H1 (cell line): ENCODE results near the gene SORBS1. TPM values are rescaled to one million over a fixed set of nuclear protein-coding genes. Genes with fewer than 3 reads are reported as not detected.

Experiments
- CTCF ChIA-PET: fragments of 300-600 bp; sonication (Branson Sonifier 250); formaldehyde crosslinking; loops from one replicate; lab custom pipeline; 2021; ENCODE audit not compliant: partially characterized antibody; lab: Charles Lee
- POLR2A ChIA-PET: fragments of 300-600 bp; sonication (Branson Sonifier 250); formaldehyde crosslinking; loops from one replicate; lab custom pipeline; 2021; ENCODE audit warnings: inconsistent platforms; ENCODE audit not compliant: partially characterized antibody; lab: Charles Lee
- DNase-seq, 2 experiments: peaks; one replicate each; pipeline versions ENCODE4 v3.0.0 to v3.0.0-alpha.2; 2010 to 2022; ENCODE audit warnings: low spot score in 2 of 2, low read depth in 1 of 2, mixed read lengths in 1 of 2
- FAIRE-seq: peaks from 2 replicates; lab custom pipeline; 2011; peaks lifted over from hg19 to GRCh38; lab: Jason Lieb, UNC
- H2AFZ ChIP-seq: 2 replicates; pipeline ENCODE4 v1.8.1; 2012; ENCODE audit warnings: low read length, inconsistent platforms
- H2AK5ac ChIP-seq: 2 replicates; pipeline ENCODE4 v1.6.1; 2013; ENCODE audit warnings: low read depth, low read length
- H2BK120ac ChIP-seq: replicated peaks from 2 replicates; pipeline ENCODE3; 2013; ENCODE audit warnings: low read depth, low read length, inconsistent platforms
- H2BK12ac ChIP-seq: 2 replicates; pipeline ENCODE4 v1.6.1; 2013; ENCODE audit warnings: low read depth, low read length
- H2BK15ac ChIP-seq: 2 replicates; pipeline ENCODE4 v1.6.1; 2013; ENCODE audit warnings: low read length
- H2BK20ac ChIP-seq: 2 replicates; pipeline ENCODE4 v1.6.1; 2013; ENCODE audit warnings: low read length
- H2BK5ac ChIP-seq: 2 replicates; pipeline ENCODE4 v1.6.1; 2013; ENCODE audit warnings: low read depth, low read length
- H3K14ac ChIP-seq: 2 replicates; pipeline ENCODE4 v1.6.1; 2013; ENCODE audit warnings: inconsistent platforms; ENCODE audit not compliant: insufficient read length
- H3K18ac ChIP-seq: 2 replicates; pipeline ENCODE4 v1.6.1; 2013; ENCODE audit warnings: low read length; ENCODE audit errors: extremely low read depth
- H3K23ac ChIP-seq: 2 replicates; pipeline ENCODE4 v1.6.1; 2013; ENCODE audit warnings: inconsistent platforms; ENCODE audit not compliant: insufficient read length
- H3K23me2 ChIP-seq: 2 replicates; pipeline ENCODE4 v1.6.1; 2013; ENCODE audit warnings: low read depth, low read length
- H3K27ac ChIP-seq: 2 replicates; pipeline ENCODE4 v1.6.1; 2011; ENCODE audit warnings: low read depth, low read length, inconsistent platforms
- H3K27me3 ChIP-seq, 4 experiments: replicated peaks in 1 of 4; 1 replicate in 1 of 4; 2 replicates in 3 of 4; pipeline versions ENCODE4 v1.6.1 to v1.8.1; 2011 to 2013; ENCODE audit warnings: low read length in 3 of 4, mild to moderate bottlenecking in 3 of 4, inconsistent platforms in 2 of 4, mixed read lengths in 2 of 4, moderate library complexity in 1 of 4; ENCODE audit not compliant: control insufficient read depth in 3 of 4, insufficient read depth in 3 of 4; ENCODE audit errors: extremely low read depth in 1 of 4
- H3K36me3 ChIP-seq, 4 experiments: 2 replicates each; pipeline versions ENCODE4 v1.6.1 to v1.8.1; 2011 to 2013; ENCODE audit warnings: mild to moderate bottlenecking in 4 of 4, low read length in 3 of 4, moderate library complexity in 2 of 4, control low read depth in 1 of 4, inconsistent platforms in 1 of 4; ENCODE audit not compliant: insufficient read depth in 4 of 4, control insufficient read depth in 2 of 4
- H3K4ac ChIP-seq: replicated peaks from 2 replicates; pipeline ENCODE3; 2013; ENCODE audit warnings: low read length, low read depth, mixed read lengths, inconsistent platforms; ENCODE audit not compliant: insufficient read length
- H3K4me1 ChIP-seq, 4 experiments: replicated peaks in 1 of 4; 1 replicate in 1 of 4; 2 replicates in 3 of 4; pipeline versions ENCODE4 v1.6.1 to v1.8.1; 2011 to 2013; ENCODE audit warnings: low read length in 3 of 4, inconsistent platforms in 2 of 4, mixed read lengths in 1 of 4; ENCODE audit not compliant: insufficient read depth in 4 of 4, control insufficient read depth in 3 of 4
- H3K4me2 ChIP-seq, 2 experiments: 2 replicates each; pipeline versions ENCODE4 v1.6.1 to v1.8.1; 2011 to 2013; ENCODE audit warnings: low read depth in 2 of 2, low read length in 2 of 2, control low read depth in 1 of 2, inconsistent platforms in 1 of 2, mild to moderate bottlenecking in 1 of 2; ENCODE audit not compliant: insufficient read depth in 1 of 2
- H3K4me3 ChIP-seq, 4 experiments: fragments of 200-600, 300-600 bp in 1 of 4; sonication (generic), shearing (Covaris generic), sonication (Bioruptor Twin) in 1 of 4; 2 replicates each; pipeline versions ENCODE4 v1.5.1 to v1.8.1; 2011 to 2016; ENCODE audit warnings: low read length in 4 of 4, low read depth in 3 of 4, control low read depth in 2 of 4, inconsistent platforms in 2 of 4, mild to moderate bottlenecking in 2 of 4, mixed read lengths in 1 of 4, moderate library complexity in 1 of 4; ENCODE audit not compliant: insufficient read depth in 2 of 4; ENCODE audit errors: extremely low read depth in 1 of 4
- H3K56ac ChIP-seq: replicated peaks from 2 replicates; pipeline ENCODE3; 2013; ENCODE audit warnings: low read depth, mild to moderate bottlenecking, mixed read lengths, low read length, inconsistent platforms; ENCODE audit not compliant: insufficient read length
- H3K79me1 ChIP-seq: 2 replicates; pipeline ENCODE4 v1.6.1; 2013; ENCODE audit warnings: low read depth, low read length, control low read depth
- H3K79me2 ChIP-seq, 2 experiments: 2 replicates each; pipeline versions ENCODE4 v1.6.1 to v1.8.1; 2012 to 2013; ENCODE audit warnings: low read length in 2 of 2, mild to moderate bottlenecking in 2 of 2, inconsistent platforms in 1 of 2; ENCODE audit not compliant: insufficient read depth in 2 of 2, control insufficient read depth in 1 of 2
- H3K9ac ChIP-seq, 4 experiments: replicated peaks in 1 of 4; 1 replicate in 1 of 4; 2 replicates in 3 of 4; pipeline versions ENCODE4 v1.6.1 to v1.8.1; 2011 to 2013; ENCODE audit warnings: low read depth in 3 of 4, low read length in 3 of 4, control low read depth in 2 of 4, mild to moderate bottlenecking in 2 of 4, moderate library complexity in 2 of 4, inconsistent platforms in 1 of 4; ENCODE audit errors: extremely low read depth in 1 of 4
- H3K9me3 ChIP-seq, 2 experiments: 2 replicates each; pipeline versions ENCODE4 v1.6.1 to v1.8.1; 2012 to 2013; ENCODE audit warnings: mild to moderate bottlenecking in 2 of 2, moderate library complexity in 2 of 2, control low read depth in 1 of 2, inconsistent platforms in 1 of 2, low read depth in 1 of 2, low read length in 1 of 2, mixed read lengths in 1 of 2; ENCODE audit not compliant: insufficient read depth in 2 of 2
- H4K20me1 ChIP-seq, 2 experiments: replicated peaks in 1 of 2; 2 replicates each; pipeline versions ENCODE3 to v1.8.1; 2011 to 2013; ENCODE audit warnings: inconsistent platforms in 2 of 2, low read length in 2 of 2, mild to moderate bottlenecking in 1 of 2; ENCODE audit not compliant: insufficient read depth in 2 of 2, control insufficient read depth in 1 of 2
- H4K5ac ChIP-seq: 2 replicates; pipeline ENCODE4 v1.6.1; 2013; ENCODE audit warnings: low read length, low read depth, mixed read lengths, inconsistent platforms; ENCODE audit not compliant: insufficient read length
- H4K8ac ChIP-seq: 2 replicates; pipeline ENCODE4 v1.8.0; 2013; ENCODE audit warnings: mild to moderate bottlenecking, moderate library complexity, low read length, inconsistent platforms; ENCODE audit not compliant: insufficient read depth; ENCODE audit errors: extremely low read depth
- H4K91ac ChIP-seq: replicated peaks from 2 replicates; pipeline ENCODE3; 2013; ENCODE audit warnings: low read length, mixed read lengths, inconsistent platforms; ENCODE audit not compliant: insufficient read length
- MAFK ChIP-seq: IDR thresholded peaks from 2 replicates; pipeline ENCODE4 v1.6.1; 2012; ENCODE audit warnings: low read depth, mild to moderate bottlenecking, improper control_type of control experiment, low read length
- POU5F1 ChIP-seq: IDR thresholded peaks from 2 replicates; pipeline ENCODE4 v1.6.1; 2011; ENCODE audit warnings: low read depth, mild to moderate bottlenecking, low read length, moderate library complexity
- ZNF274 ChIP-seq: IDR thresholded peaks from 2 replicates; pipeline ENCODE4 v1.7.0; 2012; ENCODE audit warnings: low read length, borderline replicate concordance; ENCODE audit errors: extremely low read depth
- WGBS, 2 experiments: shearing (Covaris generic) in 1 of 2; methylation state at CpG; one replicate each; pipeline versions ENCODE4 v1.1.6 to v1.1.7; 2013 to 2015; ENCODE audit warnings: low lambda C conversion rate in 2 of 2, mixed read lengths in 2 of 2, inconsistent platforms in 1 of 2, low coverage in 1 of 2, missing lambda C conversion rate in 1 of 2; ENCODE audit not compliant: insufficient replicate concordance in 2 of 2, insufficient coverage in 1 of 2, insufficient read length in 1 of 2; ENCODE audit errors: extremely low coverage in 1 of 2, missing lambda C conversion rate in 1 of 2; 5-methylcytosine and 5-hydroxymethylcytosine counted together
- polyA plus RNA-seq, 7 experiments: library from polyadenylated mRNA; depleted of rRNA in 3 of 7; stranded (reverse) in 5 of 7; unstranded in 2 of 7; fragments of >200 nt in 5 of 7; fragments of 200-250 nt in 2 of 7; gene quantifications; 1 replicate in 5 of 7; 2 replicates in 1 of 7; 4 replicates in 1 of 7; pipeline versions ENCODE4 v1.2.1 to v1.2.3, GENCODE V29; 2011 to 2013; ENCODE audit warnings: missing spikeins in 2 of 7, mixed read lengths in 2 of 7
- total RNA-seq: library from RNA; stranded (reverse); fragmentation: NEBNext Ultra II Directional; extraction: Animal tissue kit (Norgen Biotek cat#: 25700); gene quantifications from 2 replicates; pipeline ENCODE4 v1.2.1, GENCODE V29; 2021

SORBS1 gene
- total and polyA plus RNA-seq, 2 of the 8 experiments (the other 6 are each of a cell fraction or from before 2014, with no cell fraction given) = 16.0 to 35.0 TPM

DNA sequence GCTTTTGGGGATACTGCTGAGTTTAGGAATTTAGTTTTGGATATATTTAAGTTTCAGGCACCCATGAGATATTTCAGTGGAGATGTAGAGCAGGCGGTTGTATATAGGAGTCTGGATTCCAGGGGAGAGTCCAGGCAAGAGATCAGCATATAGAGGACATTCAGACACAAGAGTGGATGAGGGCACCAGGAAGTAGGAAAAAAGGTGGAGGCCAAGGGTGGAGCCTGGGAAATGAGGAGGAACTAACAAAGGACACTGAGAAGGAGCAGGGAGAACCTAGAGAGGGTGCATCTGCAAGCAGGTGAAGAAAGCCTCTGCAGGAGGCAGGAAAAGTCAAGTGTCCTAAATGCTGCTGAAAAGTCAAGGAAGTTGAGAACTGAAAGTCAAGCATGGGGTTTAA lies 257.2 kb downstream of the SORBS1 start:
- FAIRE-seq = no peak
- peaks cover 0 to 10% (median 2%) of the 10 kb centered on the region in 4 experiments; a peak in 4 of 7 replicates for H3K4me1 ChIP-seq
- no peaks in the 10 kb centered on the region; the same call in 1 of the 2 replicates for H3K23me2 ChIP-seq
- ChIA-PET POLR2A (interaction anchor here (1.0 kb wide), 1 partner anchor 73 kb away, joined by 3 read pairs; no protein-coding TSS in a partner anchor), CTCF (interaction anchor here (1.0 to 2.0 kb wide), 4 partner anchors 15 to 60 kb away, joined by 4 to 6 read pairs (median 4); no protein-coding TSS in a partner anchor)
- no peak overlapping the region for H2AFZ ChIP-seq
- no peak for DNase-seq
- no peak overlapping the region for H2BK20ac ChIP-seq
- H3K36me3 ChIP-seq = no peaks in the 10 kb centered on the region
- no peak overlapping the region for H4K8ac ChIP-seq
- H4K5ac ChIP-seq = no peak overlapping the region
- no peak overlapping the region for H3K4me3 ChIP-seq
- H3K27ac ChIP-seq = no peak overlapping the region
- no peak overlapping the region for H3K18ac ChIP-seq
- TF ChIP-seq ZNF274 = no peak
- no peak for TF ChIP-seq MAFK
- TF ChIP-seq POU5F1 = no peak
- H2BK120ac ChIP-seq = no peak overlapping the region
- H4K20me1 ChIP-seq = no peaks in the 10 kb centered on the region
- H3K4me2 ChIP-seq = peak overlapping the region in 1 of 2 experiments; percentile 29; a peak in 1 of 4 replicates
- H3K9me3 ChIP-seq = no peaks in the 10 kb centered on the region
- H2AK5ac ChIP-seq = no peak overlapping the region
- no peak overlapping the region for H3K9ac ChIP-seq
- no peak overlapping the region for H3K23ac ChIP-seq
- no peak overlapping the region for H3K4ac ChIP-seq
- no peaks in the 10 kb centered on the region for H3K79me2 ChIP-seq
- no peak overlapping the region for H2BK5ac ChIP-seq
- H3K79me1 ChIP-seq = no peaks in the 10 kb centered on the region
- H2BK15ac ChIP-seq = no peak overlapping the region
- no peak overlapping the region for H3K14ac ChIP-seq
- peaks cover 0 to 3% (median 0%) of the 10 kb centered on the region in 4 experiments; a peak in 1 of 7 replicates for H3K27me3 ChIP-seq
- no peak overlapping the region for H3K56ac ChIP-seq
- 100% methylated on average over 1 of the region's 1 CpG; no CpG with 5 or more reads in 1 of the 2 experiments for WGBS, 2 experiments
- H4K91ac ChIP-seq = no peak overlapping the region
- H2BK12ac ChIP-seq = no peak overlapping the region
